Activated CD8-positive, alpha-beta memory T cell treated with anti-CD3 and anti-CD28 coated beads, Interleukin-2, amount 50 U/mL, for 4 hours (primary cell): ENCODE results near the gene AKR1B1.

Source experiments
- DNase-seq: peaks from one replicate; pipeline ENCODE4 v3.0.0-alpha.2; 2020

Gene AKR1B1

GRCh38 chr7:134407311-134407710 lies 51.6 kb downstream of the AKR1B1 start:
- no peak for DNase-seq

GRCh38 chr7:134406431-134406830 lies 52.5 kb downstream of the AKR1B1 start:
- DNase-seq, result no peak

GRCh38 chr7:134405299-134405698 lies 53.6 kb downstream of the AKR1B1 start:
- no peak for DNase-seq

GRCh38 chr7:134403062-134403461 lies 55.8 kb downstream of the AKR1B1 start:
- no peak for DNase-seq

- no peak for DNase-seq
Observed at GRCh38 chr7:134400859-134401258, 58.0 kb downstream of the AKR1B1 start.

- DNase-seq, result no peak
Observed at GRCh38 chr7:134396031-134396430, 62.9 kb downstream of the AKR1B1 start.

GRCh38 chr7:134395604-134396003 lies 63.3 kb downstream of the AKR1B1 start:
- DNase-seq, result no peak

- no peak for DNase-seq
Observed at GRCh38 chr7:134394056-134394455, 64.8 kb downstream of the AKR1B1 start.
